Measurements from ENCODE around the gene IMPG2. TPM values are rescaled to one million over a fixed set of nuclear protein-coding genes. Genes with fewer than 3 reads are reported as not detected.
"Not testable (repeated sequence)": the region's sequence is repeated elsewhere in the genome, so short reads cannot be mapped to it uniquely, and the experiment has no call there.

Gene IMPG2
- total and polyA plus RNA-seq, 4 donors, result 0.04 to 0.54 (median 0.10) TPM

- WGBS, 2 donors, result 77 to 81% methylated on average over 5 of the region's 5 CpGs
- Histone ChIP-seq H3K9ac (ENCODE audit: insufficient read depth in 1 of 2, low read length in 2 of 2) (no peak overlapping the region), H3K4me1 (ENCODE audit: control insufficient read depth in 5 of 5, insufficient read depth in 5 of 5, low read length in 5 of 5) (no peaks in the 10 kb centered on the region), H3K9me3 (ENCODE audit: control insufficient read depth in 4 of 4, insufficient read depth in 3 of 4, low read length in 3 of 4) (no peaks in the 10 kb centered on the region), H3K4me3 (no peak overlapping the region), H3K36me3 (ENCODE audit: control insufficient read depth in 4 of 4, insufficient read depth in 4 of 4, low read length in 4 of 4) (peaks cover 0 to 4% (median under 1%) of the 10 kb centered on the region in 4 donors), H3K27ac (ENCODE audit: low read depth in 1 of 2, low read length in 1 of 2) (no peak overlapping the region), H3K27me3 (ENCODE audit: control insufficient read depth in 3 of 3, insufficient read depth in 3 of 3, low read length in 2 of 3) (no peaks in the 10 kb centered on the region)
- ATAC-seq (ENCODE audit: insufficient read depth, low FRiP score) (no peak), DNase-seq (peak in 1 of 3 donors; percentile 5)
- TF ChIP-seq CTCF (IDR thresholded peaks at IDR 0.05; ENCODE audit: control extremely low read depth, extremely low read depth), result no peak
Measured at GRCh38 chr3:101319531-101319930, 844 bp downstream of the IMPG2 start.

GRCh38 chr3:101312545-101312944 is 7.8 kb downstream of the IMPG2 start:
- Histone ChIP-seq H3K9ac (ENCODE audit: insufficient read depth in 1 of 2, low read length in 2 of 2) (no peak overlapping the region), H3K27ac (ENCODE audit: low read depth in 1 of 2, low read length in 1 of 2) (no peak overlapping the region), H3K4me3 (no peak overlapping the region), H3K27me3 (ENCODE audit: control insufficient read depth in 3 of 3, insufficient read depth in 3 of 3, low read length in 2 of 3) (no peaks in the 10 kb centered on the region), H3K36me3 (ENCODE audit: control insufficient read depth in 4 of 4, insufficient read depth in 4 of 4, low read length in 4 of 4) (no peaks in the 10 kb centered on the region), H3K4me1 (ENCODE audit: control insufficient read depth in 5 of 5, insufficient read depth in 5 of 5, low read length in 5 of 5) (peaks cover 0 to 4% (median 3%) of the 10 kb centered on the region in 5 donors), H3K9me3 (ENCODE audit: control insufficient read depth in 4 of 4, insufficient read depth in 3 of 4, low read length in 3 of 4) (peaks cover 0 to 11% (median 4%) of the 10 kb centered on the region in 4 donors)
- TF ChIP-seq CTCF (IDR thresholded peaks at IDR 0.05; ENCODE audit: control extremely low read depth, extremely low read depth), result no peak
- 96 to 98% methylated on average over 2 of the region's 2 CpGs for WGBS, 2 donors
- no peak for DNase-seq
- ATAC-seq (ENCODE audit: insufficient read depth, low FRiP score), result no peak

- Histone ChIP-seq H3K9me3 (ENCODE audit: control insufficient read depth in 4 of 4, insufficient read depth in 3 of 4, low read length in 3 of 4) (peaks cover 0 to 13% (median 4%) of the 10 kb centered on the region in 4 donors), H3K27ac (ENCODE audit: low read depth in 1 of 2, low read length in 1 of 2) (no peak overlapping the region), H3K27me3 (ENCODE audit: control insufficient read depth in 3 of 3, insufficient read depth in 3 of 3, low read length in 2 of 3) (no peaks in the 10 kb centered on the region), H3K4me3 (no peak overlapping the region), H3K4me1 (ENCODE audit: control insufficient read depth in 5 of 5, insufficient read depth in 5 of 5, low read length in 5 of 5) (peaks cover 0 to 4% (median 3%) of the 10 kb centered on the region in 5 donors), H3K9ac (ENCODE audit: insufficient read depth in 1 of 2, low read length in 2 of 2) (no peak overlapping the region), H3K36me3 (ENCODE audit: control insufficient read depth in 4 of 4, insufficient read depth in 4 of 4, low read length in 4 of 4) (no peaks in the 10 kb centered on the region)
- ATAC-seq (ENCODE audit: insufficient read depth, low FRiP score), result no peak
- TF ChIP-seq CTCF (IDR thresholded peaks at IDR 0.05; ENCODE audit: control extremely low read depth, extremely low read depth), result no peak
- 92 to 94% methylated on average over 2 of the region's 2 CpGs for WGBS, 2 donors
- DNase-seq, result no peak
Measured at GRCh38 chr3:101311676-101312075, 8.7 kb downstream of the IMPG2 start.

DNA sequence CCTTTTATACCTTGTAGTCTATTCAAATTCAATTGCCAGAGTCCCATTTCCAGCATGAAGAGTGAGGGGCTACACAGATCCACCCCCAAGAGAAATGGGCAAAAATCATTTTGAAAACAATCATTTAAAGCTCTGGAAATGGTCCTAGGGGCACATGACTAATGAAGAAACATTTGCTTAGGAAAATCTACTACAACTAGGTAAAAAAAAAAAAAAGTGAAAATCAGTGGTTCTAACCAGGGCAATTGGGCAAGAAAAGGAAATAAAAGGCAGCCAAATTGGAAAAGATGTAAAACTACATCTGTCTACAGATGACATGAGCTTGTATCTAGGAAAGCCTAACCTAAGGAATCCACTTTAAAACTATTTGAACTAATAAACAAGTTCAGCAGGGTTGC is 9.4 kb downstream of the IMPG2 start:
- ATAC-seq (ENCODE audit: insufficient read depth, low FRiP score) (no peak), DNase-seq (peak in 1 of 3 donors; percentile 5)
- TF ChIP-seq CTCF (IDR thresholded peaks at IDR 0.05; ENCODE audit: control extremely low read depth, extremely low read depth), result no peak
- Histone ChIP-seq H3K9ac (ENCODE audit: insufficient read depth in 1 of 2, low read length in 2 of 2) (no peak overlapping the region), H3K27ac (ENCODE audit: low read depth in 1 of 2, low read length in 1 of 2) (no peak overlapping the region), H3K36me3 (ENCODE audit: control insufficient read depth in 4 of 4, insufficient read depth in 4 of 4, low read length in 4 of 4) (no peaks in the 10 kb centered on the region), H3K4me3 (no peak overlapping the region), H3K9me3 (ENCODE audit: control insufficient read depth in 4 of 4, insufficient read depth in 3 of 4, low read length in 3 of 4) (peaks cover 0 to 13% (median 4%) of the 10 kb centered on the region in 4 donors), H3K27me3 (ENCODE audit: control insufficient read depth in 3 of 3, insufficient read depth in 3 of 3, low read length in 2 of 3) (no peaks in the 10 kb centered on the region), H3K4me1 (ENCODE audit: control insufficient read depth in 5 of 5, insufficient read depth in 5 of 5, low read length in 5 of 5) (peaks cover 0 to 4% (median 3%) of the 10 kb centered on the region in 5 donors)

GRCh38 chr3:101308147-101308772 is 12.1 kb downstream of the IMPG2 start:
- not testable (repeated sequence) for DNase-seq; H3K36me3 ChIP-seq (ENCODE audit: control insufficient read depth in 4 of 4, insufficient read depth in 4 of 4, low read length in 4 of 4); H3K27me3 ChIP-seq (ENCODE audit: control insufficient read depth in 3 of 3, insufficient read depth in 3 of 3, low read length in 2 of 3); ATAC-seq (ENCODE audit: insufficient read depth, low FRiP score); H3K4me1 ChIP-seq (ENCODE audit: control insufficient read depth in 5 of 5, insufficient read depth in 5 of 5, low read length in 5 of 5); H3K4me3 ChIP-seq; H3K9ac ChIP-seq (ENCODE audit: insufficient read depth in 1 of 2, low read length in 2 of 2); H3K27ac ChIP-seq (ENCODE audit: low read depth in 1 of 2, low read length in 1 of 2)
- H3K9me3 ChIP-seq (ENCODE audit: control insufficient read depth in 4 of 4, insufficient read depth in 3 of 4, low read length in 3 of 4), result peaks cover 0 to 13% (median 4%) of the 10 kb centered on the region in 4 donors

Data from lung (tissue), 12 donors.